Tibial artery (tissue), 4 donors: ENCODE data around the gene UNC13C.
A peak's percentile ranks its signal among the peaks of the same experiment; 100 is the strongest.

Experiments
- DNase-seq, 2 donors: peaks; one replicate each; pipeline ENCODE4 v3.0.0-alpha.2; 2019
- H3K27ac ChIP-seq, 2 donors: fragments of 200-600 bp; sonication (generic) in 1 of 2; 1 replicate in 1 of 2; 2 replicates in 1 of 2; pipeline ENCODE4 v1.5.1; 2018 to 2019; ENCODE audit warnings: mild to moderate bottlenecking in 1 of 2
- H3K27me3 ChIP-seq, 2 donors: fragments of 200-600 bp; sonication (generic) in 1 of 2; one replicate each; pipeline versions ENCODE4 v1.5.1 to v1.6.0; 2016 to 2019
- H3K36me3 ChIP-seq, 3 donors: fragments of 200-600 bp; sonication (generic) in 2 of 3; one replicate each; pipeline ENCODE4 v1.5.1; 2016 to 2019; ENCODE audit warnings: mild to moderate bottlenecking in 2 of 3
- H3K4me1 ChIP-seq, 4 donors: fragments of 200-600 bp; sonication (generic) in 2 of 4; 1 replicate in 3 of 4; 2 replicates in 1 of 4; pipeline ENCODE4 v1.5.1; 2016 to 2019
- H3K4me3 ChIP-seq, 2 donors: fragments of 200-600 bp; sonication (generic) in 1 of 2; 1 replicate in 1 of 2; 2 replicates in 1 of 2; pipeline ENCODE4 v1.5.1; 2018 to 2019; ENCODE audit warnings: mild to moderate bottlenecking in 2 of 2
- H3K9me3 ChIP-seq, 3 donors: fragments of 200-600 bp; sonication (generic) in 1 of 3; one replicate each; pipeline ENCODE4 v1.5.1; 2016 to 2019
- CTCF ChIP-seq, 2 experiments: fragments of 200-600 bp in 1 of 2; fragments of 450-650 bp in 1 of 2; IDR thresholded peaks; one replicate each; pipeline ENCODE4 v1.5.1; 2017 to 2019; ENCODE audit warnings: antibody characterized with exemption in 2 of 2, mild to moderate bottlenecking in 1 of 2, moderate library complexity in 1 of 2
- intact Hi-C: fragments of 100-400 bp; cut with DNase I; formaldehyde crosslinking; loops from one replicate; pipeline ENCODE4 v1.15.0; 2023; ENCODE audit warnings: low total_unique reads

Gene UNC13C

GRCh38 chr15:54515664-54516582 lies 537.7 kb downstream of the UNC13C start:
- DNase-seq, result no peak
- H3K4me3 ChIP-seq, result no peak overlapping the region
- no peak overlapping the region for H3K27ac ChIP-seq
- no peaks in the 10 kb centered on the region for H3K9me3 ChIP-seq
- H3K4me1 ChIP-seq, result peaks cover 0 to 36% (median 10%) of the 10 kb centered on the region in 4 donors
- intact Hi-C loops, result no loop called here
- no peak for TF ChIP-seq CTCF (IDR thresholded peaks at IDR 0.05)
- H3K36me3 ChIP-seq, result no peaks in the 10 kb centered on the region
- H3K27me3 ChIP-seq, result no peaks in the 10 kb centered on the region

DNA sequence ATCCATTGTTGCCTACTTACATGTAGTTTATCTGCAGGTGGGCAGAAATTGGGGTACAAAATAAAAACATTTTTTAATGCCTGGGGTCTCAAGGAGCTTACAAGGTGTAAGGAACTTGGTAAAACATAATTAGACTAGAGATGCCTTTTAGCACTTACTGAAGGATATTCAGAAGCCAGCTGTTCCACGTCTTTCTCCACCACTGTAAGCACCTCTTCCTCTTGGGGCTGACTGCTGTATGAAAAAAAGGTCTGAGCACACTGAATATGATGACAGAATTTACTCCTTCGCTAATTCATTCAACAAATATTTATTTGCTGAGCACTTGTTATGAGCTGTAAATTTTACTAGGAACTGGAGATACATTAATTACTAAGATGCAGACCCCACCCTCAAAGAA lies 539.1 kb downstream of the UNC13C start:
- TF ChIP-seq CTCF (IDR thresholded peaks at IDR 0.05), result no peak
- Histone ChIP-seq H3K9me3 (no peaks in the 10 kb centered on the region), H3K36me3 (no peaks in the 10 kb centered on the region), H3K27me3 (no peaks in the 10 kb centered on the region), H3K4me1 (peaks cover 0 to 30% (median 10%) of the 10 kb centered on the region in 4 donors), H3K4me3 (no peak overlapping the region), H3K27ac (no peak overlapping the region)
- intact Hi-C loops, result no loop called here
- DNase-seq, result no peak

GRCh38 chr15:54518156-54518882 lies 540.1 kb downstream of the UNC13C start:
- no peaks in the 10 kb centered on the region for H3K27me3 ChIP-seq
- no peak for TF ChIP-seq CTCF (IDR thresholded peaks at IDR 0.05)
- no peaks in the 10 kb centered on the region for H3K9me3 ChIP-seq
- H3K36me3 ChIP-seq, result no peaks in the 10 kb centered on the region
- no peak for DNase-seq
- peaks cover 0 to 30% (median 10%) of the 10 kb centered on the region in 4 donors for H3K4me1 ChIP-seq
- peak overlapping the region; percentile 37 to 50 for H3K27ac ChIP-seq
- intact Hi-C loops, result no loop called here
- no peak overlapping the region for H3K4me3 ChIP-seq

DNA sequence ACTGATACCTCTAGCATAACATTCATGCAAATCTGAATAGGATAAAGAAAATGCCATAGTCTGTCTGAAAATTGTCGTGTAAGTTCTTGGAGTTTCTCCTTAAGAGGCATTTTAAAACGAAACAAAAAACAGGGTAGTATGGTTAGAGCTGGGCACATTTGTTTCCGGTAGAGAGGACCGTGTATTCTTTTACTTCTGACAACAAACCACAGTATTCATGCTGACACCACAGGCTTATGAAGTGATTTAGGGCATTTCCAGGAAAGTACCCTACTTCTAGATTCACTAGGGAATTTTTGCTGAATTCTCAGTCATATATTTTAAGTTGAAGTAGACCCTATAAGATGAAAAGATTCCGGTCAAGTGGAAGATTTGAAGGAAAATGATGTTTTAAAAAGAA lies 541.3 kb downstream of the UNC13C start:
- Histone ChIP-seq H3K4me1 (peaks cover 0 to 30% (median 10%) of the 10 kb centered on the region in 4 donors), H3K4me3 (no peak overlapping the region), H3K27ac (peak overlapping the region; percentile 37 to 50), H3K27me3 (no peaks in the 10 kb centered on the region), H3K36me3 (no peaks in the 10 kb centered on the region), H3K9me3 (no peaks in the 10 kb centered on the region)
- intact Hi-C loops, result no loop called here
- DNase-seq, result no peak
- no peak for TF ChIP-seq CTCF (IDR thresholded peaks at IDR 0.05)

- Histone ChIP-seq H3K36me3 (no peaks in the 10 kb centered on the region), H3K27me3 (no peaks in the 10 kb centered on the region), H3K27ac (no peak overlapping the region), H3K9me3 (no peaks in the 10 kb centered on the region), H3K4me3 (no peak overlapping the region), H3K4me1 (peaks cover 0 to 30% (median 10%) of the 10 kb centered on the region in 4 donors)
- intact Hi-C loops, result no loop called here
- no peak for TF ChIP-seq CTCF (IDR thresholded peaks at IDR 0.05)
- no peak for DNase-seq
These were observed 542.4 kb downstream of the UNC13C start for GRCh38 chr15:54520616-54521015.
